Neural progenitor cell (in vitro differentiated cells): Measurements from ENCODE around the gene WDR93.

ENCODE experiments used
- CTCF ChIP-seq: fragments of 200-600 bp; sonication (generic); IDR thresholded peaks from 2 replicates; pipeline ENCODE4 v1.5.1; 2017; ENCODE audit warnings: antibody characterized with exemption, mild to moderate bottlenecking
- EZH2 ChIP-seq: fragments of 200-600 bp; sonication (generic); IDR thresholded peaks from 2 replicates; pipeline ENCODE4 v1.6.1; 2017; ENCODE audit warnings: antibody characterized with exemption, mild to moderate bottlenecking, moderate library complexity

- no peak for TF ChIP-seq CTCF
- TF ChIP-seq EZH2, result no peak
These were observed 76.0 kb downstream of the WDR93 start for GRCh38 chr15:89766357-89767311.
